ENCODE measurements around the gene NKX1-2. TPM values are rescaled to one million over a fixed set of nuclear protein-coding genes. Genes with fewer than 3 reads are reported as not detected.

NKX1-2 gene
- total RNA-seq, 1 experiment from 2014 or later, result 0.36 TPM

GRCh38 chr10:124493214-124493882, 43.5 kb upstream of the NKX1-2 start:
- no peak overlapping the region for H3K9ac ChIP-seq (ENCODE audit: low read length)
- DNase-seq (no peak), ATAC-seq (no peak)
- no peaks in the 10 kb centered on the region for H3K27me3 ChIP-seq (ENCODE audit: low read length)
- no peaks in the 10 kb centered on the region for H3K9me2 ChIP-seq (replicated peaks; ENCODE audit: low read length)
- H3K9me3 ChIP-seq (ENCODE audit: low read length), result no peaks in the 10 kb centered on the region
- ChIA-PET POLR2A (ENCODE audit: unreplicated experiment) (no interaction called here), CTCF (no interaction called here)
- no TSS peak for BruUV-seq (replicated peaks)
- no peaks in the 10 kb centered on the region for H3K79me2 ChIP-seq (ENCODE audit: low read length)
- no peak for TF ChIP-seq CTCF (conservative IDR thresholded peaks at IDR 0.05; ENCODE audit: low read depth, low read length)
- no peak for TF ChIP-seq EZH2phosphoT487 (IDR thresholded peaks at IDR 0.05; ENCODE audit: borderline replicate concordance, low read length)
- no peak for TF ChIP-seq EZH2 (IDR thresholded peaks at IDR 0.05; ENCODE audit: low read length, unreplicated experiment)
- H4K20me1 ChIP-seq (ENCODE audit: low read length), result no peaks in the 10 kb centered on the region
- no peak overlapping the region for H2AFZ ChIP-seq (ENCODE audit: low read length)
- H3K4me2 ChIP-seq (ENCODE audit: low read length), result no peak overlapping the region
- no peak overlapping the region for H3K27ac ChIP-seq (ENCODE audit: low read length)
- H3K4me1 ChIP-seq (ENCODE audit: insufficient read depth, low read length), result no peaks in the 10 kb centered on the region
- no peaks in the 10 kb centered on the region for H3K36me3 ChIP-seq (ENCODE audit: low read depth, low read length)
- H3K4me3 ChIP-seq (ENCODE audit: low read length), result no peak overlapping the region
- H3F3A ChIP-seq (ENCODE audit: low read length, unreplicated experiment), result no peaks in the 10 kb centered on the region
- intact Hi-C loops (cut with micrococcal nuclease), result no loop called here

- CTCF ChIA-PET, result no interaction called here
- no peaks in the 10 kb centered on the region for H3K27me3 ChIP-seq (ENCODE audit: low read length)
- no peaks in the 10 kb centered on the region for H3K36me3 ChIP-seq (ENCODE audit: low read depth, low read length)
- no peak overlapping the region for H3K4me3 ChIP-seq (ENCODE audit: low read length)
- ATAC-seq, result no peak
- H3K9me2 ChIP-seq (replicated peaks; ENCODE audit: low read length), result no peaks in the 10 kb centered on the region
- no peaks in the 10 kb centered on the region for H3K9me3 ChIP-seq (ENCODE audit: low read length)
- no peak overlapping the region for H2AFZ ChIP-seq (ENCODE audit: low read length)
- no peak overlapping the region for H3K27ac ChIP-seq (ENCODE audit: low read length)
- no peaks in the 10 kb centered on the region for H4K20me1 ChIP-seq (ENCODE audit: low read length)
- POLR2A ChIA-PET (ENCODE audit: unreplicated experiment), result no interaction called here
- no peaks in the 10 kb centered on the region for H3K4me1 ChIP-seq (ENCODE audit: insufficient read depth, low read length)
- H3K79me2 ChIP-seq (ENCODE audit: low read length), result no peaks in the 10 kb centered on the region
- TF ChIP-seq EZH2phosphoT487 (IDR thresholded peaks at IDR 0.05; ENCODE audit: borderline replicate concordance, low read length) (no peak), EZH2 (IDR thresholded peaks at IDR 0.05; ENCODE audit: low read length, unreplicated experiment) (no peak), CTCF (conservative IDR thresholded peaks at IDR 0.05; ENCODE audit: low read depth, low read length) (no peak)
- DNase-seq, result no peak
- no peak overlapping the region for H3K4me2 ChIP-seq (ENCODE audit: low read length)
- no peak overlapping the region for H3K9ac ChIP-seq (ENCODE audit: low read length)
- H3F3A ChIP-seq (ENCODE audit: low read length, unreplicated experiment), result no peaks in the 10 kb centered on the region
- intact Hi-C loops (cut with micrococcal nuclease), result no loop called here
- no TSS peak for BruUV-seq (replicated peaks)
Measured at GRCh38 chr10:124492266-124492665, 42.4 kb upstream of the NKX1-2 start.

GRCh38 chr10:124491105-124491504, 41.3 kb upstream of the NKX1-2 start:
- intact Hi-C loops (cut with micrococcal nuclease), result no loop called here
- H3K9me2 ChIP-seq (replicated peaks; ENCODE audit: low read length), result no peaks in the 10 kb centered on the region
- H3K9ac ChIP-seq (ENCODE audit: low read length), result no peak overlapping the region
- ATAC-seq (no peak), DNase-seq (no peak)
- no peaks in the 10 kb centered on the region for H3F3A ChIP-seq (ENCODE audit: low read length, unreplicated experiment)
- no peaks in the 10 kb centered on the region for H3K9me3 ChIP-seq (ENCODE audit: low read length)
- H3K4me2 ChIP-seq (ENCODE audit: low read length), result no peak overlapping the region
- H3K27me3 ChIP-seq (ENCODE audit: low read length), result no peaks in the 10 kb centered on the region
- TF ChIP-seq CTCF (conservative IDR thresholded peaks at IDR 0.05; ENCODE audit: low read depth, low read length), result no peak
- no peak for TF ChIP-seq EZH2 (IDR thresholded peaks at IDR 0.05; ENCODE audit: low read length, unreplicated experiment)
- TF ChIP-seq EZH2phosphoT487 (IDR thresholded peaks at IDR 0.05; ENCODE audit: borderline replicate concordance, low read length), result no peak
- no peak overlapping the region for H2AFZ ChIP-seq (ENCODE audit: low read length)
- no peaks in the 10 kb centered on the region for H4K20me1 ChIP-seq (ENCODE audit: low read length)
- ChIA-PET CTCF (no interaction called here), POLR2A (ENCODE audit: unreplicated experiment) (no interaction called here)
- no peak overlapping the region for H3K27ac ChIP-seq (ENCODE audit: low read length)
- H3K4me3 ChIP-seq (ENCODE audit: low read length), result no peak overlapping the region
- no peaks in the 10 kb centered on the region for H3K79me2 ChIP-seq (ENCODE audit: low read length)
- H3K36me3 ChIP-seq (ENCODE audit: low read depth, low read length), result no peaks in the 10 kb centered on the region
- BruUV-seq (replicated peaks), result no TSS peak
- H3K4me1 ChIP-seq (ENCODE audit: insufficient read depth, low read length), result no peaks in the 10 kb centered on the region
